Glomerular endothelial cell (primary cell): ENCODE results near the gene ANKFY1. TPM values are rescaled to one million over a fixed set of nuclear protein-coding genes. Genes with fewer than 3 reads are reported as not detected.

Source experiments
- DNase-seq: peaks from one replicate; pipeline ENCODE4 v3.0.0-alpha.2; 2011; ENCODE audit warnings: low read depth, low spot score; ENCODE audit errors: extremely low read depth
- total RNA-seq: library from RNA; depleted of rRNA; stranded (reverse); fragments of >200 nt; gene quantifications from 2 replicates; pipeline ENCODE4 v1.2.3, GENCODE V29; 2015

ANKFY1 gene
- total RNA-seq, 1 donor from 2014 or later: 46.0 TPM

- DNase-seq: no peak
These were observed 83.0 kb downstream of the ANKFY1 start for GRCh38 chr17:4180791-4181190.

GRCh38 chr17:4179071-4179470, 84.7 kb downstream of the ANKFY1 start:
- no peak for DNase-seq

GRCh38 chr17:4178651-4179050, 85.1 kb downstream of the ANKFY1 start:
- no peak for DNase-seq

- no peak for DNase-seq
These were observed 86.0 kb downstream of the ANKFY1 start for GRCh38 chr17:4177806-4178205.

GRCh38 chr17:4176808-4177472, 86.8 kb downstream of the ANKFY1 start:
- DNase-seq: no peak

- DNase-seq: no peak
These were observed 87.6 kb downstream of the ANKFY1 start for GRCh38 chr17:4175921-4176807.

GRCh38 chr17:4174556-4174955, 89.2 kb downstream of the ANKFY1 start:
- no peak for DNase-seq

- no peak for DNase-seq
These were observed 90.0 kb downstream of the ANKFY1 start for GRCh38 chr17:4173781-4174180.

- no peak for DNase-seq
These were observed 91.4 kb downstream of the ANKFY1 start for GRCh38 chr17:4172356-4172755.

GRCh38 chr17:4170639-4171280, 93.0 kb downstream of the ANKFY1 start:
- DNase-seq: no peak

GRCh38 chr17:4167786-4168185, 96.0 kb downstream of the ANKFY1 start:
- no peak for DNase-seq

GRCh38 chr17:4166419-4166818, 97.4 kb downstream of the ANKFY1 start:
- no peak for DNase-seq

- DNase-seq: no peak
These were observed 98.3 kb downstream of the ANKFY1 start for GRCh38 chr17:4165301-4166010.

- no peak for DNase-seq
These were observed 99.8 kb downstream of the ANKFY1 start for GRCh38 chr17:4163951-4164350.

GRCh38 chr17:4162775-4163466, 100.9 kb downstream of the ANKFY1 start:
- no peak for DNase-seq

- DNase-seq: no peak
These were observed 101.5 kb downstream of the ANKFY1 start for GRCh38 chr17:4162321-4162720.

GRCh38 chr17:4161967-4162305, 101.8 kb downstream of the ANKFY1 start:
- DNase-seq: no peak

GRCh38 chr17:4161192-4161966, 102.4 kb downstream of the ANKFY1 start:
- DNase-seq: no peak

GRCh38 chr17:4160294-4160859, 103.4 kb downstream of the ANKFY1 start:
- DNase-seq: no peak
